IMR-90 (cell line): Measurements from ENCODE around the gene CDX2.

Experiments
- BHLHE40 ChIP-seq: fragments of 150-350 bp; IDR thresholded peaks from 2 replicates; pipeline ENCODE4 v1.6.1; 2016; ENCODE audit warnings: mild to moderate bottlenecking, low read depth, low read length
- CTCF ChIP-seq: conservative IDR thresholded peaks from 2 replicates; pipeline ENCODE4 v1.5.1; 2012; ENCODE audit warnings: mild to moderate bottlenecking, low read depth, low read length, improper control_type of control experiment
- MAZ ChIP-seq: IDR thresholded peaks from 2 replicates; pipeline ENCODE4 v1.6.1; 2012; ENCODE audit warnings: low read depth, mild to moderate bottlenecking, low read length, improper control_type of control experiment, moderate library complexity, borderline replicate concordance
- MXI1 ChIP-seq: IDR thresholded peaks from 2 replicates; pipeline ENCODE4 v1.6.1; 2012; ENCODE audit warnings: low read depth, mild to moderate bottlenecking, low read length, moderate library complexity, borderline replicate concordance
- POLR2A ChIP-seq: IDR thresholded peaks from 2 replicates; pipeline ENCODE4 v1.6.1; 2012; ENCODE audit warnings: mild to moderate bottlenecking, low read depth, low read length

GRCh38 chr13:27917121-27917947 lies 51.8 kb downstream of the CDX2 start:
- no peak for TF ChIP-seq MXI1
- no peak for TF ChIP-seq CTCF
- TF ChIP-seq BHLHE40: no peak
- no peak for TF ChIP-seq MAZ
- TF ChIP-seq POLR2A: no peak
